Cardiac septum (tissue), 1 donor: ENCODE results near the gene TESK2. TPM values are rescaled to one million over a fixed set of nuclear protein-coding genes. Genes with fewer than 3 reads are reported as not detected.
A peak's percentile ranks its signal among the peaks of the same experiment; 100 is the strongest.

Experiments used
- DNase-seq: peaks from one replicate; pipeline ENCODE4 v3.0.0-alpha.2; 2020; ENCODE audit warnings: low spot score
- intact Hi-C: fragments of 100-400 bp; cut with DNase I; formaldehyde crosslinking; loops from one replicate; pipeline ENCODE4 v1.14.0; 2022
- total RNA-seq: library from RNA; stranded (reverse); fragmentation: NEBNext Ultra II Directional; extraction: Animal tissue kit (Norgen Biotek cat#: 25700); gene quantifications from one replicate; pipeline ENCODE4 v1.2.1, GENCODE V29; 2021
- donor health status: DM: no; HTN: no; CAD: no.

TESK2 gene
- total RNA-seq, 1 donor from 2014 or later: 1.0 TPM

DNA sequence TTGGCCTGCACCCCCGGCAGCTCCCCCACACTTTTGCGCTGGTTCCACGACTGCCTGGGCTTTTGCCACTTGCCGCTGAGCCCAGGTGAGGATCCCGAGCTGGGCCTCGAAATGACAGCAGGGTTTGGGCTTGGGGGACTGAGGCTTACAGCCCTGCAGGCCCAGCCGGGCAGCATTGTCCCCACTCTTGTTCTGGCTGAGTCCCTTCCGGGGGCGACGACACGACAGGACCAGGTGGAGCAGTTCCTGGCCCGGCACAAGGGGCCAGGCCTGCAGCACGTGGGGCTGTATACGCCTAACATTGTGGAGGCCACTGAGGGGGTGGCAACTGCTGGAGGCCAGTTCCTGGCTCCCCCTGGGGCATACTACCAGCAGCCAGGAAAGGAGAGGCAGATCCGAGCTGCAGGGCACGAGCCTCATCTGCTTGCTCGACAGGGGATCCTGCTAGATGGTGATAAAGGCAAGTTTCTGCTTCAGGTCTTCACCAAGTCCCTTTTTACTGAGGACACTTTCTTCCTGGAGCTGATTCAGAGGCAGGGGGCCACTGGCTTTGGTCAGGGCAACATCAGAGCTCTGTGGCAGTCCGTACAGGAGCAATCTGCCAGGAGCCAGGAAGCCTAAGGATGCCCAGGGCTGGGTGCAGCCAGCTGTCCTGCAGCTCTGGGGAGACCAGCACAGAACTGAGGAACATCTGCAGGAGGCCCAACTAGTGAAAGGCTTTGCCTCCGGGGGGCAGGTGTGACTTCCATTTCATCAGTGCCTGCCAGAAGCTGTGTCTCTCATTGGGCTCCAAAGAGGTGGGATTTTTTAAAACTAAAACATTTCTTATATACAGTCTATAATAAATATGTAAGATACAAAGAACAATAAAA lies 163.1 kb downstream of the TESK2 start:
- intact Hi-C loops: no loop called here
- DNase-seq: no peak

DNA sequence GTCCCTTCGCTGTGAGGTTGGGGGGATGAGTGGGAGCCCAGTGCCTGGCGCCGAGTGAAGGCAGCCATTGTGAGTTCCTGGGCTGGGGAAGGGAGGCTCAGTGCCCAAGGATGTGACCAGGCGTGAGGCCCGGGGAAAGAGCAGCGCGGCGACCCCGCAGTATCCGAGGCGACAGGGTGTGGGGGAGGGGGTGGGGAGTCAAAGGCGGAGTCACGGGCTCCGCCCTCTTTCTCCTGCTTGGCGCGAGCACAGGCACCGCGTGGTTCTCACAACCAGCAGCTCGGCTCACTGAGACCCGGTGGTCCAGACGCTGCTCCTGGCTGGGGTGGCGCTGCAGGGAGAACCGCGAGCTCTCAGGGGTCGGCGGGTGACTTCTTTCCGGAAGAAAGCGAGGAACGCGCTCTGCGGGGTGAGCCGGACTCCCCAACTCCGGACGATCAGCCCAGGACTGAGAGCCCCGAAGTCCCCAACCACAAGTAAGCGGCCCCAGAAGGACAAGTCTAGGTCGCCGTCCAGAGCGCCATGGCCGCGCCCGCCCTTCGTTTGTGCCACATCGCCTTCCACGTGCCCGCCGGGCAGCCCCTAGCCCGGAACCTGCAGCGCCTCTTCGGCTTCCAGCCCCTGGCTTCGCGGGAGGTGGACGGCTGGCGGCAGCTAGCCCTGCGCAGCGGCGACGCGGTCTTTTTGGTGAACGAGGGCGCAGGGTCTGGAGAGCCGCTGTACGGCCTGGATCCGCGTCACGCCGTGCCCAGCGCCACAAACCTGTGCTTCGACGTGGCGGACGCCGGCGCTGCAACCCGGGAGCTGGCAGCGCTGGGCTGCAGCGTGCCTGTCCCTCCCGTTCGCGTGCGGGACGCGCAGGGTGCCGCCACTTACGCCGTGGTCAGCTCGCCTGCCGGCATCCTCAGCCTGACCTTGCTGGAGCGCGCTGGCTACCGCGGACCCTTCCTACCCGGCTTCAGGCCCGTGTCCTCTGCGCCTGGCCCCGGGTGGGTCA lies 164.0 kb downstream of the TESK2 start, which contains the start of gene HPDL:
Gene HPDL, plus strand, starts transcription at position 269 of the 997 bp plus-strand sequence. Its CDS starts 254 bp downstream, at position 523.
- intact Hi-C loops: no loop called here
- DNase-seq: no peak

DNA sequence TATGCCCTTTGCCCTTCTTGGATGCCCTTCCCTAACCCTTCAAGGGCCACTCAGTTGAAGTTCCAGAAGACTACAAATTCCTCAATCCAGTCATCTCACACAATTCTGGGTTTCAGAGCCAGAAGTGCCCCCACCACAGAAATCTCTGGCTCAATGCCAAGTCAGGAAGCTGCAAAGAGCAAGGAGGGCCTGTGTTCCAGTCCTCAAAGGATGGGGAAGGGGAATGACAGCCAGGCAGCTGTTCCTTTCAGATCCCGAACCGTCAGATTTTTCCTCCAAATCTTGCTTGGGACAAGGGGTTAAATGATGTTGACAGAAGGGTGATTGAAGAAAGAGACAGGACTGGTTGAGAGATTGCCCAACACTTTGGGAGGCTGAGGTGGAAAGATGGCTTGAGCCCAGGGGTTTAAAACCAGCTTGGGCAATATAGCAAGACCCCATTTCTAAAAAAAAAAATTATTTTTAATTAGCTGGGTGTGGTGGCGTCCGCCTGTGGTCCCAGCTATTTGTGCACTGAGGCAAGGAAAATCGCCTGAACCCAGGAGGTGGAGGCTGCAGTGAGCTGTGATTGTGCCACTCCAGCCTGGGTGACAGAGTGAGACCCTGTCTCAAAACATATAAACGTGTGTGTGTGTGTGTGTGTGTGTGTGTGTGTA lies 165.0 kb downstream of the TESK2 start:
- DNase-seq: no peak
- intact Hi-C loops: no loop called here

DNA sequence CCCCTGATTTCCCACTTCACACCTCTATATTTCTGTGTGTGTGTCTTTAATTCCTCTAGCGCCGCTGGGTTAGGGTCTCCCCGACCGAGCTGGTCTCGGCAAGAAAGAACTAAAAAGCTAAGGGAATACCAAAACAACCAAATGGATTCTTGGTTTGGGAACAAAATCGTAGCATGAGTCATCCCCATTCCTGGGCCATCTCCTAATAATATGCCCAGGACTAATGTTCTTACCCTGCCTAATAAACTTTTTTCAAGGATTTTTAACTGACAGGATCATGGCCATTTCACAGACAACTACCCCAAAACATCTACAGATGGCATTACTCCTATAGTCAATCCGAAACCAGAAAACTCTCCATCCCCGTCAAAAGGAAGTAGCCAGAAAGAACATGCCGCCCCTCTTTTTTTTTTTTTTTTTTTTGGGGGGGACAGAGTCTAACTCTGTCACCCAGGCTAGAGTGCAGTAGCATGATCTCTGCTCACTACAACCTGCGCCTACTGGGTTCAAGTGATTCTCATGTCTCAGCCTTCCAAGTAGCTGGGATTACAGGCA lies 168.4 kb downstream of the TESK2 start:
- intact Hi-C loops: no loop called here
- DNase-seq: no peak

DNA sequence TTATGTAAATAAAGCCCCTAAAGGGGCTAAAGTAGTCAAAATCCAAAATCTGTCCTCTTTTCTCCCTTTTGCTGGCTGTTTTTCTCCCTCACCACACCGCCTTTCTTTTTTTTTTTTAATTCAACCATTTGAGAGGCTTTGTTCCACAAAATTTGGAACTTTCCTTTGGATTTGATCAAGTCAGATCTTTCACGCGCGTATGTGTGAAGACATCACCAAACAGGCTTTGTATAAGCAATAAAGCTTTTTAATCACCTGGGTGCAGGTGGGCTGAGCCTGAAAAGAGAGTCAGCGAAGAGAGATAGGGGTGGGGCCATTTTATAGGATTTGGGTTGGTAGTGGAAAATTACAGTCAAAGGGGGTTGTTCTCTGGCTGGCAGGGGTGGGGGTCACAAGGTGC lies 169.5 kb downstream of the TESK2 start:
- no peak for DNase-seq
- intact Hi-C loops: no loop called here

DNA sequence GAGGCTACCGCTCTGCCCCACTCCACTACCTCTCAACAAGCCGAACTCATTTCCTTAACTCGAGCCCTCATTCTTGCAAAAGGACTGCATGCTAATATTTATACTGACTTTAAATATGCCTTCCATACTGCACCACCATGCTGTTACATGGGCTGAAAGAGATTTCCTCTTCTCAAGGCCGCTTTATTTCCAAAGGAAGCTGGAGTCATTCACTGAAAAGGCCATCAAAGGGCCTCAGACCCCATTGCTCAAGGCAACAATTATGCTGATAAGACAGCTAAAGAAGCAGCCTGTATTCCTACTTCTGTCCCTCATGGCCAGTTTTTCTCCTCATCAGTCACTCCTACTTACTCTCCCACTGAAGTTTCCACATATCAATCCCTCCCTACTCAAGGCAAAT lies 171.2 kb downstream of the TESK2 start:
- intact Hi-C loops: no loop called here
- no peak for DNase-seq

DNA sequence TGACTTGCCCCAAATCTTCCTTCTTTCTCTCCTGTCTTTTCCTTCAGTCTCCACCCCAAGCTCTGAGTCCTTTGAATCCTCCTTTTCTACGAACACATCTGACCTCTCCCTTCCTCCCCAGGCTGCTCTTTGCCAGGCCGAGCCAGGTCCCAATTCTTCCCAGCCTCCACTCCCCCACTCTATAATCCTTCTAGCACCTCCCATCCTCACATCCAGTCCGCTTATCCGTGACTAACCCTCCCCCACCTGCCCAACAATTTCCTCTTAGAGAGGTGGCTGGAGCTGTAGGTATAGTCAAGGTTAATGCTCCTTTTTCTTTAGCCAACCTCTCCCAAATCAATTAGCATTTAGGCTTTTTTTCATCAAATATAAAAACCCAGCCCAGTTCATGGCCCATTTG lies 173.8 kb downstream of the TESK2 start:
- no peak for DNase-seq
- intact Hi-C loops: no loop called here

DNA sequence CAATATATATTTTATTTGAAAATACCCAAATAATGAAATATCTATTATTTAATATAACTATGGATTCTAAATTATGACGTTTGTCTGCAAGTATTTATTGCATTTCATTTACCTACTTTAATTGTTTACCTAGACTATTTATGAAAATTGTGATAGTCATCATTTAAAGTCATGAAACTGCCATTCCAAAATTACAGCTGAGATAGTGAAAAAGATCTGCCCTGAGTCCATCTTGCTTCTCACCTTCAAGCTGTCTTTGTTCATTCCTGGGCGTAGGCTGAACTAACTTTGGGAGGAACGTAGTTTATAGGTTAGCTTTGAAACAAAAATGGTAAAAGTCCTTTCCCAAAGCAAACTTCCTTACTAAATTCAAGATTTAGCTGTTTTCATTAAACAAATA lies 176.7 kb downstream of the TESK2 start:
- intact Hi-C loops: no loop called here
- no peak for DNase-seq

DNA sequence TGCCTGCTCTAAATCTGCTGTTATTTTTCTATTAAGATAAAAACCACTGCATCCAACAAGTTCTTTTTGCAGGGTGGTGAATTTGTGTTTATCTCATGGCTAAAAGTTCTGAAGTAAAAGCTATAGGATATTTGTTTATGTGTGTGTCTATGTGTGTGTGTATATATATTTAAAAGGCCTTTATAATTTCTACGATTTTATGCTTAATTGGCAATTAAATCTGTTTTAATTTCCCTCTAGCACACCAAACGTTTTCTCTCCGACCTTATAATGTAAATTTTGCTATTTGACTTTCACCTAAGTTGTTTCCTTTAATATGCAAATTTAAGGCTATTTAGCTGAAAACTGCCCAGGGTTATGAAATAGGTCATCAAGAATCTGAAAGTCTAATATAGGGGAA lies 184.1 kb downstream of the TESK2 start:
- intact Hi-C loops: loop anchor here (10.0 kb wide), 1 partner anchor 502 kb away; the partner anchor contains the start of genes BTBD19, DYNLT4 and PLK3
- DNase-seq: no peak

DNA sequence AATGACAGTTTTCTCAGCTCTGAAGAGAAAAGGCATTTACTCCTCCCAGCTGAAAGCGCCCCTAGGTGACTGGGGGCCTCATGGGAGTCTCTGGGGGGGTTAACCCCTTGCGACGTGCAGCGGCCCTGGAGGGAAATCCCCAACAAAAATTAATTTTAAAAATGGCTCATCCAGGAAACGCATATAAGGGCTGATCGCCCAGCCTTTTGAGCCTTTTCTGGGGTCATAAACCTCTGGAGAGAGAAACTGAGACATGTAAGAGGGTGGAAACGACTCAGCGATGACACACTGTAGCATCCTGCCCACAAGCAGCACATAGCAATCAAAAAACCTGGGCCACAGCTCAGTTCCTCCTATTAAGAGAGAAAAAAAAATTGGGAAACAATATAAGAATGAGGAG lies 184.6 kb downstream of the TESK2 start:
- intact Hi-C loops: loop anchor here (10.0 kb wide), 1 partner anchor 502 kb away; the partner anchor contains the start of genes BTBD19, DYNLT4 and PLK3

DNA sequence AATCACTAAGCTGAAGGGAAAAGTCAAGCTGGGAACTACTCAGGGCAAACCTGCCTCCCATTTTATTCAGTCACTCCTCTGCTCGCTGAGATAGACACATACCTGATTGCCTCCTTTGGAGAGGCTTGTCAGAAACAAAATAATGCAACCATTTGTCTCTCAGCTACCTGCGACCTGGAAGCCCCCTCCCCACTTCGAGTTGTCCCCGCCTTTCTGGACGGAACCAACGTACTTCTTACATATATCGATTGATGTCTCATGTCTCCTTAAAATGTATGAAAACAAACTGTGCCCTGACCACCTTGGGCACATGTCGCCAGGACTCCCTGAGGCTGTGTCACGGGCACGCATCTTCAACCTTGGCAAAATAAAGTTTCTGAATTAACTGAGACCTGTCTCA lies 185.7 kb downstream of the TESK2 start:
- intact Hi-C loops: loop anchor here (2.0 to 10.0 kb wide), 2 partner anchors 100 to 500 kb away; partner anchors contain the start of genes BTBD19, DYNLT4 and PLK3
- DNase-seq: peak; percentile 31

More for the DNA sequence above, 184.6 kb downstream of the TESK2 start:
- no peak for DNase-seq

DNA sequence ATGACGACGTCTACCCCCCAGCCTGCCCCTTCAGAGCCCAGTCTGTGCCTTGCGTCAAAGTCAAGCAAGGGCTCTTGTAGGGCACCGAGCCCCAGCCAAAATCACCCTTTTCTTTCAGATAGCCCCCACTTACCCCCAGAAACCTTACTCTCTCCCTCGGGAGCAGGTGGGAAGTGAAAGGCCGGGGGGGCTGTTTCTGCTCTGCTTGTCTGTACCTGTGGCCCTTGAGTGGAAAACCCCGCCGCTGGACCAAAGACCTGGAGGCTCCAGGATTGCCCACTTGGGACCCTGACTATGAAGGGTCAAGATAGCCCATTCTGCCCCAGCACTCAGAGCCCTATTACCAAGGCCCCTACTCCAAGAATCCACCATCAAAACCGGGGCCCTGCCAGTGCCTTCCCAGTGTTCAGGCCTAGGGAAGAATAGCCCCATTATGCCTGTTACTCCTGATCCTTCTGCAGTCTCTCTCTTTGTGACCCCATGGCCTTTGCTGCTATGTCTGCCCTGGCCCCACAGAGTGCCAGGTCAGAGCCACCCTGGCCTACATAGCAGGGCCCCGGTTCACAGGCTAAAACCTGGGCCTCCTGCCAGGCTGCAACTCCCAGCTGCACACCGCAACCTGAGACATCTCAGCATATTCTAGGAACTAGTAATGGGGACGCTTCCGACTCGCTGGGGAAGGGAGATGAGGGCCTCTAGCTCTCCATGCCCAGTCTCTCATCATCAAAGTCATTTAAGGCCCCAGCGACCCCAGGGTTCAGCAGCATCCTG lies 186.5 kb downstream of the TESK2 start:
- peak; percentile 70 for DNase-seq
- intact Hi-C loops: loop anchor here (2.0 to 10.0 kb wide), 4 partner anchors 100 to 562 kb away; partner anchors contain the start of genes BTBD19, DYNLT4, PLK3 and TESK2

DNA sequence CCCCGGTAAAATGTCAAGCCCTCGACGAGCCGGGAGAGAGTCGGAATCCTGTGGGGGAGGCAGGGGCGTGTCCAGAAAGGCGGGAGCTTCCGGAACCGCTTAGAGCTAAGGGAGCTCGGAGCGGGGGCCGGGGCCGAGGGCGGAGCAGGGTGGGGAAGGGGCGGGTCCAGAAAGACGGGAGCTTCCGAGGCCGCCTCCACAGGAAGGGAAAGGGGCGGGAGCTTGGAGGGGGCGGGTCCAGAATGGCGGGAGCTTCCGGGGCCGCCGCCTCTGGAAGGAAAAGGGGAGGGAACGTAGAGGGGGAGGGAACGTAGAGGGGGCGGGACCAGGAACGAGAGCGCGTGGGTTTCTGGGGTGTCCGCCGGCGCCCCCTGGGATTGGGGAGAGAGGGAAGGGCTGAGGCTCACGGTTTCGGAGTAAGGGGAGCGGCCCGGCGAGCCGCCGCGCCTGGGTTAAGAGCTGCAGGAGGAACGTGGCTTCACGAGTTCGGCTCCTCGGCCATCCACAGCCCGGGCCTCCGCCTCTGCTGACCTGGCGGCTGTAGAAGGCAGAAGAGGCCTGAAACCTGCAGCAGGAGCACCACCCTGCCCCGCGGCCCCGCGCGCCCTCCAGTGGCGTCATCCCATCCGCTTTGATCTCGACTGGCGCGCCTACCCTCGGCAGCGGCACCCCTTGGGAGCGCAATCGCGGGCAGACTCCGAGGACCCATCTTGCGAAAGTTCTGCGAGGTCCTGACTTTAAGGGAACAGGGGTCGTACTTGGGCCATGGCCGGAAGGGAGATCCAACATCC lies 187.2 kb downstream of the TESK2 start:
- intact Hi-C loops: loop anchor here (1.0 to 10.0 kb wide), 5 partner anchors 36 to 561 kb away; partner anchors contain the start of genes BTBD19, DYNLT4, PLK3 and TESK2

DNA sequence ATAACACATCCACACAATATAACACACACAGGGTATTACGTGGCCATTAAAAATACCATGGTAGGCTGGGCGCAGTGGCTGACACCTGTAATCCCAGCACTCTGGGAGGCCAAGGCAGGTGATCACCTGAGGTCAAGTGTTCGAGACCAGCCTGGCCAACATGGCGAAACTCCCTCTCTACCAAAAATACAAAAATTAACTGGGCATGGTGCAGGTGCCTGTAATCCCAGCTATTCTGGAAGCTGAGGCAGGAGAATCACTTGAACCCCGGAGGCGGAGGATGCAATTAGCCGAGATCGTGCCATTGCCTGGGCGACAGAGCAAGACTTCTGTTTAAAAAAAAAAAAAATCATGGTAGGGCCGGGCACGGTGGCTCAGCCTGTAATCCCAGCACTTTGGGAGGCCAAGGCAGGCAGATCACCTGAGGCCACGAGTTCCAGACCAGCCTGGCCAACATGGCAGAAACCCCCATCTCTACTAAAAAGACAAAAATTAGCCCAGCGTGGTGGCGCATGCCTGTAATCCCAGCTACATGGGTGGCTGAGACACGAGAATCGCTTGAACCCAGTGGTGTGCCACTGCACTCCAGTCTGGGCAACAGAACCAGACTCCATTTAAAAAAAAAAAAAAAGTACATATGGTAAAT lies 188.3 kb downstream of the TESK2 start:
- intact Hi-C loops: loop anchor here (1.0 to 10.0 kb wide), 4 partner anchors 37 to 560 kb away; partner anchors contain the start of genes BTBD19, DYNLT4, PLK3 and TESK2
- DNase-seq: no peak

More for the DNA sequence above, 187.2 kb downstream of the TESK2 start:
- peak; percentile 99 for DNase-seq

DNA sequence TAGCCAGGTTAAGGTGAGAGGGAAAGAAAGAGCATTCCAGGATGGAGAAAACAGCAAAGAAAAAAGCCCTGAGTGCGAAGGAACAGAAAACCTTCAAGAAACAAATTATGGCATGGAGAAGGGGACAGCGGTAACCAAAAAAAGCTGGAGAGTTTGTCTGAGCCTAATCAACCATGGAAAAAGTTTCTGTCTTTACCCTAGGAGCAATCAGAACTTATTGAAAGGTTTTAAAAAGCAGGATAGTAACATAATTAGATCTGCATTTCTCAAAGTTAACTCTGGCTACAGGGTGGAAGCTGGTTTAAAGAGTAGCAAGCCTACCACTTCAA lies 190.3 kb downstream of the TESK2 start:
- intact Hi-C loops: loop anchor here (1.0 to 10.0 kb wide), 4 partner anchors 192 to 558 kb away; partner anchors contain the start of genes BTBD19, DYNLT4, PLK3 and TESK2
- no peak for DNase-seq

DNA sequence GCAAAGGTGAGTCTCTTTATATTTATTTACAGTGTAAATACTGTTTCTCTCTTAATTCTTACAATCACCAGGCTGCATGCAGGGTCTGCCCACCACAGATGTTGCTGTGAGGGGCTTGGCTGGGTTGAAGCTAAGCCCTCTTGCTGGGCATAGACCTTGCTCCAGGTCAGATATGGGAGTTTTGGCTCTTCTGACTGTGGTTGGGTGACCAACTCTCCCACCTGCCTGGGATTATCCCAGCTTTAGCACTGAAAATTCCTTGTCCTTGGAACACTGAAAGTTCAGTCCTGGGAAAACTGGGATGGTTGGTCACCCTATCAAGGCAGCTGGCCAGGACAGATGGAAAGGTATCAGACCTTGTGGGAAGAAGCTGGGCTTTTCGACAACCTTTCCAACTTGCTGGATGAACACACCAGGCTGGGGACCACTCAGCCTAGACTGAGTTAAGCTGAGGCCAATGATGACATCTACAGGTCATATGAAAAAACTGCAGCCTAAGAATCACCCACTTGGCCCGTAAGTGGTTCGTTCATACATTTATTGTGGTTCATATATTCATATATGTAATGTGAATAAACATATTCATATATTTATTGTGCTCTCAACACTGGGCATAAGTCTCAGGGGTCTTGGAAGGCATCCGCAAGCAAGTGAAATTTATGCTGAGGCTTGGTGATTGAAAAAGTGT lies 190.8 kb downstream of the TESK2 start:
- DNase-seq: no peak
- intact Hi-C loops: loop anchor here (1.0 to 10.0 kb wide), 5 partner anchors 192 to 558 kb away; partner anchors contain the start of genes BTBD19, DYNLT4, PLK3 and TESK2
